ENCODE results near the gene ADAMTS5.

The ADAMTS5 gene

DNA sequence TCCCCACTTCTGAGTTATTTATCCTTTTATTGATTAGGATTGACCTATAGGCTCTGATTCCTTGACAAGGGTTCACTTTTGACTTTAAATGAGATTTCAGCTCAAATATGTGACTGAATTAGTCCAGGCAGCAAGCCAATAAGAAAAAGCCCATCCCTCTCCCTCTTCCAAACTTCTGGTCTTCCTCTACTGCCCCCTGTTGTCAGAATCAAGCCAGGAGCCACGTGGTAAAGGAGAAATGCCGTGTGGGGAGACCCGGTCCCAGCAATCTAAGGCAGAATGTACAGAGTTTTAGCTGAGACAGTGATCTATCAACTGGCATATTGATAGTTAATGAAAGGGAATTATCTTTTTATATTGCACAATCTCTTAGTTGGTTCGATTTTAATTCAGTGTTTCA lies 5.2 kb downstream of the ADAMTS5 start:
- Mint-ChIP-seq H3K4me3 (no peak overlapping the region), H3K36me3 (no peaks in the 10 kb centered on the region), H3K4me1 (no peaks in the 10 kb centered on the region), H3K27me3 (peaks cover 4% of the 10 kb centered on the region), H3K27ac (no peak overlapping the region), H3K9me3 (no peaks in the 10 kb centered on the region)
- no peak for DNase-seq (ENCODE audit: low spot score in 2 of 2)
- ATAC-seq (ENCODE audit: low read depth), result no peak

DNA sequence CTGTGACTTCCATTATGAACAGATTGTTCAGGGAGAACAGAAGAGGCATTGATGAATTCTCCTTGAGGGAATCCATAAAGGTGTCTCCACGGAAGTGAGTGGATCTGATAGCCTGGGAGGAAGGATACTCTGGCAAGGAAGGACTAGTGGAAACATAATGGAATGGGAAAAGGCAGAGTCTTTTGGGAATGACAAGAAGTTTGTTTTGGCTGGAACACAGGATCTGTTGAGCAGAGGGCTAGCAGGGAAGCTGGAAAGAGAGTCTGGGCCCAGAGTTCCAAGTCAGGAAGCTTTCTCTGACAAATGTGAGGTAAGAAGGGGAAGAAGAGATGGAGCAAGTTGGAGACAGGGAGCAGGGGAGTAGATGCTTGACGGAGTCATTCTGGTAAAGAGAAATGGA lies 8.1 kb downstream of the ADAMTS5 start:
- DNase-seq (ENCODE audit: low spot score in 2 of 2), result no peak
- Mint-ChIP-seq H3K4me3 (no peak overlapping the region), H3K9me3 (no peaks in the 10 kb centered on the region), H3K27ac (no peak overlapping the region), H3K27me3 (no peaks in the 10 kb centered on the region), H3K36me3 (no peaks in the 10 kb centered on the region), H3K4me1 (no peaks in the 10 kb centered on the region)
- no peak for ATAC-seq (ENCODE audit: low read depth)

- no peak overlapping the region for H3K27ac Mint-ChIP-seq
- DNase-seq (ENCODE audit: low spot score in 2 of 2) (no peak), ATAC-seq (ENCODE audit: low read depth) (no peak)
- H3K36me3 Mint-ChIP-seq, result no peaks in the 10 kb centered on the region
- H3K4me1 Mint-ChIP-seq, result no peaks in the 10 kb centered on the region
- no peaks in the 10 kb centered on the region for H3K9me3 Mint-ChIP-seq
- no peaks in the 10 kb centered on the region for H3K27me3 Mint-ChIP-seq
- H3K4me3 Mint-ChIP-seq, result no peak overlapping the region
Observed at GRCh38 chr21:26956813-26957212, 10.1 kb downstream of the ADAMTS5 start.

- no peaks in the 10 kb centered on the region for H3K9me3 Mint-ChIP-seq
- DNase-seq (ENCODE audit: low spot score in 2 of 2) (no peak), ATAC-seq (ENCODE audit: low read depth) (no peak)
- no peak overlapping the region for H3K4me3 Mint-ChIP-seq
- no peaks in the 10 kb centered on the region for H3K4me1 Mint-ChIP-seq
- no peaks in the 10 kb centered on the region for H3K27me3 Mint-ChIP-seq
- H3K27ac Mint-ChIP-seq, result no peak overlapping the region
- no peaks in the 10 kb centered on the region for H3K36me3 Mint-ChIP-seq
Observed at GRCh38 chr21:26956216-26956615, 10.7 kb downstream of the ADAMTS5 start.

DNA sequence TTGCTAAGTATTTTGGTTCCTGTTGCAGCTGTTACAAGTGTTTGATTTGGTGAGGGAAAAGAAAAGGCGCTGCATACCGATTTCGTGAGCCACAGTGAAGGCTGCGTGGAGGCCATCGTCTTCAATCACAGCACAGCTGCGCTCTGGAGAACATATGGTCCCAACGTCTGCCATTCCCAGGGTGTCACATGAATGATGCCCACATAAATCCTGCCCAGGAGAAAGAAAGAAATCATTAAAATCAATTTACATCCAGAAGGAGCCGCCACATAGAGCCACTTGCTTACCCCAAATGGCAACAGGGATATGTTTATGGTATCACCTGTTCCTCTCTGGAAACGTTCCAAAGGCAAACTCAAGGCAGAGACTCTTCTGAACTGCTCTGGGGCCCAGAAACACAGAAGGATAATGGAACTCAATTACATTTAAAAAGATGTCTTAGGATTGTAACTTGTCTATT lies 12.2 kb downstream of the ADAMTS5 start:
- H3K4me3 Mint-ChIP-seq, result no peak overlapping the region
- no peak for ATAC-seq (ENCODE audit: low read depth)
- H3K27me3 Mint-ChIP-seq, result no peaks in the 10 kb centered on the region
- H3K36me3 Mint-ChIP-seq, result no peaks in the 10 kb centered on the region
- DNase-seq (ENCODE audit: low spot score in 2 of 2), result no peak
- no peaks in the 10 kb centered on the region for H3K4me1 Mint-ChIP-seq
- H3K27ac Mint-ChIP-seq, result no peak overlapping the region
- no peaks in the 10 kb centered on the region for H3K9me3 Mint-ChIP-seq

- H3K4me3 Mint-ChIP-seq, result no peak overlapping the region
- no peaks in the 10 kb centered on the region for H3K27me3 Mint-ChIP-seq
- ATAC-seq (ENCODE audit: low read depth) (no peak), DNase-seq (ENCODE audit: low spot score in 2 of 2) (no peak)
- no peak overlapping the region for H3K27ac Mint-ChIP-seq
- H3K36me3 Mint-ChIP-seq, result no peaks in the 10 kb centered on the region
- no peaks in the 10 kb centered on the region for H3K9me3 Mint-ChIP-seq
- no peaks in the 10 kb centered on the region for H3K4me1 Mint-ChIP-seq
Observed at GRCh38 chr21:26952374-26953066, 14.4 kb downstream of the ADAMTS5 start.

- no peak for ATAC-seq (ENCODE audit: low read depth)
- Mint-ChIP-seq H3K36me3 (no peaks in the 10 kb centered on the region), H3K9me3 (no peaks in the 10 kb centered on the region), H3K4me3 (no peak overlapping the region), H3K27me3 (no peaks in the 10 kb centered on the region), H3K4me1 (no peaks in the 10 kb centered on the region), H3K27ac (no peak overlapping the region)
- DNase-seq (ENCODE audit: low spot score in 2 of 2), result no peak
Observed at GRCh38 chr21:26949830-26950229, 17.1 kb downstream of the ADAMTS5 start.

GRCh38 chr21:26948194-26948593 lies 18.7 kb downstream of the ADAMTS5 start:
- Mint-ChIP-seq H3K27me3 (no peaks in the 10 kb centered on the region), H3K4me1 (no peaks in the 10 kb centered on the region), H3K36me3 (no peaks in the 10 kb centered on the region), H3K27ac (no peak overlapping the region), H3K9me3 (no peaks in the 10 kb centered on the region), H3K4me3 (no peak overlapping the region)
- DNase-seq (ENCODE audit: low spot score in 2 of 2) (no peak), ATAC-seq (ENCODE audit: low read depth) (no peak)

DNA sequence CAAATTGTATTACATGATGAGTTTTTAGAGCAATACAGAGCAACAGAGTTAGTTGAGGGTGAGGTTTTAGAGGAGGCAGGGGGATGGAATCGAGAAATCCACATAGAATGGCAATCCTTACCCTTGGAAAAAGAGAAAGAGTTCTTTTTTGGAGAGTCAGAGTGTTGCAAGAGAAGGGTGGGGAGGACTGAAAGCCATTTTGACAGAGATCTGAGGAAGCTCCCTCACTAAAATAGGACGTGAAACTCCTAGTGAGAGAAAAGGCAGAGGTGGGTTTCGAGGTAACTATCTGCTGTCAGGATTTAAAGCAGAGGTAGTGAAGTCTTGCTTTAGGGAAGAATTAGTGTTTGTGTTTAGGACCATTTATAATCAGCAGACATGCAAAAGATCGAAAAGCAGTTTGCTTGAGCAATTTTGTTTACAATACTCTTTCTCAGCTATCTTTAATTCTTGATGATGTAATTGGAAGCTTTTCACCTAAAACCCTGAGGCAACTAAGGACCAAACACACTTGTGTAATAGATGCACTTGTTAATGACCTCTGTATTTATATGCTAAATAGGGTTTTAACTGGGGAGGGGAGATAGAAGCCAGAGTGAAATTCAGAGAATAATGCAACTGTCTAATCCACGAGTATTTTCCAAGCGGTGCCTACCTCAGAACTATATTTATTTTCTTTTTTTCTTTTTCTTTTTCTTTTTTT lies 20.0 kb downstream of the ADAMTS5 start:
- ATAC-seq (ENCODE audit: low read depth), result no peak
- DNase-seq (ENCODE audit: low spot score in 2 of 2), result no peak
- Mint-ChIP-seq H3K27ac (no peak overlapping the region), H3K9me3 (no peaks in the 10 kb centered on the region), H3K4me1 (no peaks in the 10 kb centered on the region), H3K4me3 (no peak overlapping the region), H3K36me3 (no peaks in the 10 kb centered on the region), H3K27me3 (no peaks in the 10 kb centered on the region)

DNA sequence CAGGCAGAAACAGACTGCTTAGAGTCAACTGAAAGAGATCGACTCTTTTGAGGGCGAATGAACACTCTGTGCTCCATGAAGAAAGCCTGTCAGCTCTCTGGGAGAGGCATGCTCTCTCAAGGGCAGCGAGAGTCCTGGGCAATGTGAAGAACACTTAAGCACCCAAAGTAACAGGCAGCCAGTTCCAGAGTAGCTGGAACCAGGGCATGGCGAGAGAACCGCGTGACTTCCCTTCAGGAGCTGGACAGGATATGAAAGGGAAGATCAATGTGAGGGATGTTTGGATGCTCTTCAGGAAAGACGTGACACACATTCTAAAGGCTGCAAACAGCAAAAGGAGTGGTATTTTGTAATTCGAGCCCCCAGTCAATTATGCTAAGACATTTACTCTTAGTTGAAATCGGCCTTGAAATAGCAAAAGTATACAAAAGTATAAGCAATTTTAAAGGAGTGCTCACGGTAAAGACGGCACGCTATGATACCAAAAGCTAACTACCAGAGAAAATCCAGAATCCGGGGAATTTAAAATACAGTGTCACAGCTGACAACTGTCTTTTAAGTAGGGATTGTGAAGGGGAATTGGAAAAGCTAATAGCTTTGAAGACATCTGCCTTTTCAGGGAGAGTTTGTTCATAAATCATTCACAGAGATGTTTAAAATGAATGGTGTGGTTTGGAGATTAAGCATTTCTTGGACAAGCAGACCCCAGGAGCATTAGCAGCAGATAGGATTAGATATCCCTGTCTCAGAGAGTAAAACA lies 20.8 kb downstream of the ADAMTS5 start:
- Mint-ChIP-seq H3K4me1 (no peaks in the 10 kb centered on the region), H3K27ac (no peak overlapping the region), H3K36me3 (no peaks in the 10 kb centered on the region), H3K9me3 (no peaks in the 10 kb centered on the region), H3K27me3 (no peaks in the 10 kb centered on the region), H3K4me3 (no peak overlapping the region)
- no peak for ATAC-seq (ENCODE audit: low read depth)
- DNase-seq (ENCODE audit: low spot score in 2 of 2), result no peak

GRCh38 chr21:26943921-26944320 lies 23.0 kb downstream of the ADAMTS5 start:
- ATAC-seq (ENCODE audit: low read depth), result no peak
- no peaks in the 10 kb centered on the region for H3K9me3 Mint-ChIP-seq
- no peak overlapping the region for H3K27ac Mint-ChIP-seq
- no peaks in the 10 kb centered on the region for H3K4me1 Mint-ChIP-seq
- H3K4me3 Mint-ChIP-seq, result no peak overlapping the region
- H3K27me3 Mint-ChIP-seq, result no peaks in the 10 kb centered on the region
- no peaks in the 10 kb centered on the region for H3K36me3 Mint-ChIP-seq
- DNase-seq (ENCODE audit: low spot score in 2 of 2), result no peak

DNA sequence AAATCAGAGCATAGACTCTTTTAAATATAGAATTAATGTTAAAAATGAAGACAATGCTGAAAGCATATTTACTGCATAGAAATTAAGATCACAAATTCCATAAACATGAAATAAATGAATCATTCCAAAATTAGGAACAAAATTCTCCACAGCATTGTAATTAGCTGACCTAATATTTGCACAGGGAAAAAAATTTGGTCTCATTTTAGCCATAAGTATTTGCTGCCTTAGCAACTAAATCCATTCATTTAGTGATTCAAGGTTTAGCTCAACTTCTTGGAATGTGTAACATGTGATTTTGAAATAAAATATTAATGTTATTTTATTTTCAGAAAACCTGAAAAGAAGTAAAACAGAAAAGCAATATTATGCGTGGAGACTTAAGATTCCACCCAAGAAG lies 25.5 kb downstream of the ADAMTS5 start:
- ATAC-seq (ENCODE audit: low read depth), result no peak
- H3K4me3 Mint-ChIP-seq, result no peak overlapping the region
- no peaks in the 10 kb centered on the region for H3K9me3 Mint-ChIP-seq
- no peak for DNase-seq (ENCODE audit: low spot score in 2 of 2)
- H3K36me3 Mint-ChIP-seq, result no peaks in the 10 kb centered on the region
- H3K27ac Mint-ChIP-seq, result no peak overlapping the region
- no peaks in the 10 kb centered on the region for H3K4me1 Mint-ChIP-seq
- no peaks in the 10 kb centered on the region for H3K27me3 Mint-ChIP-seq

GRCh38 chr21:26939601-26940111 lies 27.2 kb downstream of the ADAMTS5 start:
- Mint-ChIP-seq H3K4me1 (no peaks in the 10 kb centered on the region), H3K4me3 (no peak overlapping the region), H3K36me3 (no peaks in the 10 kb centered on the region), H3K27me3 (no peaks in the 10 kb centered on the region), H3K9me3 (no peaks in the 10 kb centered on the region), H3K27ac (no peak overlapping the region)
- DNase-seq (ENCODE audit: low spot score in 2 of 2), result no peak
- ATAC-seq (ENCODE audit: low read depth), result no peak

DNA sequence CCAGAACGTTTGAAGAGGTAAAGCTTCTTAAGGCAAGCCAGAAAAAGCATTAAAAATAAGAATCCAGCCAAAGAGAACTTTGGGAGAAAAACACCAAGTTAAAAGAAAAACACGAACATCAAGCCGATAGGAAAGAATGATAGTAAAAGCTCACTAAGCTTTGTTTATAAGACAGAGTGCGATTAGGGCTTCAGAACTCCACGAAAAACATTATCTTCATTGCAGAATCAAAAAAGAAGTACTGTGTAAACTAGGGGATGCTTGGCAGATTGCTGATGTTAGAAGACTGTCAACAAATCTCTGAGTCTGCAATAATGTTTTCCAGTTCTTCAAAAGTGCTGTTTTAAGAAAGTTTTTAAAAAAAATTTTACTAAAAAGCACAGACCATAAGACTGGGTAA lies 30.2 kb downstream of the ADAMTS5 start:
- H3K4me3 Mint-ChIP-seq, result no peak overlapping the region
- DNase-seq (ENCODE audit: low spot score in 2 of 2) (no peak), ATAC-seq (ENCODE audit: low read depth) (no peak)
- H3K36me3 Mint-ChIP-seq, result no peaks in the 10 kb centered on the region
- no peaks in the 10 kb centered on the region for H3K9me3 Mint-ChIP-seq
- H3K27me3 Mint-ChIP-seq, result no peaks in the 10 kb centered on the region
- H3K27ac Mint-ChIP-seq, result no peak overlapping the region
- no peaks in the 10 kb centered on the region for H3K4me1 Mint-ChIP-seq
